Muscle layer of colon (tissue), 2 donors: ENCODE data around the gene NR2C2.
A peak's percentile ranks its signal among the peaks of the same experiment; 100 is the strongest.

ENCODE experiments used
- H3K27ac ChIP-seq: one replicate; pipeline ENCODE4 v1.7.0; 2013; ENCODE audit warnings: low read depth, mild to moderate bottlenecking, low read length, moderate library complexity
- H3K27me3 ChIP-seq, 2 donors: one replicate each; pipeline ENCODE4 v1.7.0; 2013; ENCODE audit warnings: low read length in 2 of 2, mild to moderate bottlenecking in 2 of 2; ENCODE audit not compliant: insufficient read depth in 2 of 2, control insufficient read depth in 1 of 2
- H3K36me3 ChIP-seq: one replicate; pipeline ENCODE4 v1.7.0; 2013; ENCODE audit warnings: mild to moderate bottlenecking, low read length; ENCODE audit not compliant: insufficient read depth
- H3K4me1 ChIP-seq: one replicate; pipeline ENCODE4 v1.7.0; 2013; ENCODE audit warnings: mild to moderate bottlenecking, low read length; ENCODE audit not compliant: insufficient read depth
- H3K4me3 ChIP-seq, 2 donors: one replicate each; pipeline ENCODE4 v1.7.0; 2013; ENCODE audit warnings: low read length in 2 of 2, low read depth in 1 of 2, mild to moderate bottlenecking in 1 of 2, moderate library complexity in 1 of 2
- H3K9ac ChIP-seq: one replicate; pipeline ENCODE4 v1.7.0; 2013; ENCODE audit warnings: low read length
- H3K9me3 ChIP-seq: one replicate; pipeline ENCODE4 v1.7.0; 2013; ENCODE audit warnings: mild to moderate bottlenecking, low read length
- donor health status: abdominal sarcoma.
- donor health status: Adenocarcinoma of cecum.

Gene NR2C2

DNA sequence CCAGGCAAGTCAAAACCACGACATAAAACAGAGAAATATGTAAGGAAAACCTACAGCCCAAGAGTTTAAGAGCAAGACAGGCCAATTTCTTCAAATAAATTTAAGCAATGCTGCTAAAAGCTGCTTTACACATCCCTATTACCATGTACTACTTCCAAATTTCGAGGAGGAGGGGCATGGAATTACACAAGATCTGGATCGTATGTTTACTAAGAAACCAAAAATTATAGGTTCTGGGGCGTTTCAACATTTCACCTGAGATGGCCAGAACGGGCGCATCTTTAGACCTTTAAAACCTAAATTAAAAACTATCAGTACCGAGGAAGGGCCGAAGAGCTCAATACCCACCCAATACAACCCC is 664 bp upstream of the NR2C2 start:
- Histone ChIP-seq H3K27me3 (no peaks in the 10 kb centered on the region), H3K36me3 (peaks cover 7% of the 10 kb centered on the region), H3K4me3 (peak overlapping the region; percentile 75 to 93), H3K4me1 (peaks cover 33% of the 10 kb centered on the region), H3K9ac (peak overlapping the region; percentile 91), H3K9me3 (no peaks in the 10 kb centered on the region), H3K27ac (peak overlapping the region; percentile 99)

DNA sequence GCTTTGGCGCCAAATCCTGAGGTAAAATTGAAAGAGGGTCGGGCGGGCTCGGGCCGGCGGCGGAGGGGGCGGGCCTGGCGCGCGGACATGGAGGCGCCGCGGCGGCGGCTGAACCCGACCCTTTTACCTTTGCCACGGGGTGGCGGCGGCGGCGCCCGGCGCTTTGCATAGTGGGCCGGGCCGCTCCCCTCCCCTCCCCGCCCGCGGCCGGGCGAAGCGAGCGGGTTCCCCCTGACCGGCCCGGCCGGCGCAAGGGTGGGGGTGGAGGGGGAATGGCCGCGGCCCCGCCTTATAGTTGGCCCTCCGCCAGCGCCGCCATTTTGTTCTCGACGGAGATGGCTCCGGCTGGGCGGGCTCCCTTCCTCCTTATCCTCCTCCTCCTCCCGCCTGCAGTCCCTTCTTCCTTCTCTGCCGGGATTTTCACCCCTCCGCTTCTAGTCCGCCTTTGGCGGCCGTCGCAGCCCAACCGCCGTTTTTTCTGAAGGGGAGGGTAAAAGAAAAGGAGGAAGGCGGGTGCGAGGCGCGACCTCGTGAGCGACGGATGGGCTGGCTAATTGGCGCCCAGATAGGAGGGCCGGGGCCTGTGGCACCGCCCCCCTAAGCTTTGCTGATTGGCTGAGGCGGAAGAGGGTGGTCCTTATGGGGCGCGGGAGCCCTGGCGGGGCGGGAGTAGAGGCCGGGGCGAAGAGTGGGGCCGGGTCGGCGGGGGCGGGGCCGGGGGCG is 664 bp downstream of the NR2C2 start:
- no peaks in the 10 kb centered on the region for H3K27me3 ChIP-seq
- no peaks in the 10 kb centered on the region for H3K9me3 ChIP-seq
- peak overlapping the region; percentile 99 for H3K27ac ChIP-seq
- peak overlapping the region; percentile 40 for H3K9ac ChIP-seq
- H3K4me3 ChIP-seq = peak overlapping the region; percentile 64 to 93
- H3K36me3 ChIP-seq = peaks cover 7% of the 10 kb centered on the region
- H3K4me1 ChIP-seq = peaks cover 33% of the 10 kb centered on the region

DNA sequence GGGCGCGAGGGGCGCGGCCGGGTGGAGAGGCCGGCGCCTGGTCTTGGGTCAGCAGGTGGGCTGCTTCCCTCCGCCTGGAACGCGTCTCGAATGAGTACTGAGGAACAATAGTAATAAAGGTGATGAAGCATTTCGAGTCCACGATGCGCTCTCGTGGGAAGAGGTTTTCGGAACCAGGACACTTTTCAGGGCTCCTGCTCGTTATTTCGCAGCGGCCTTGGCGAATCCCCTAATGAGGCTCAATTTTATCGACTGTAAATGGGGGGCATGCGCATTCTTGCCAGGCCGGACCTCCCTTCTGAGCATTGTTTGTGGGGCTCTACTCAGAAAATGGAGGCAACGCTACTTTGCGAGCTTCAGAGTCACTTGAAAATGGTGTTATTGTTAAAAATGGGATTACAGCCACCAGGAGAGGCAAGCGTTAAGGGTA is 1.2 kb downstream of the NR2C2 start:
- Histone ChIP-seq H3K36me3 (peaks cover 7% of the 10 kb centered on the region), H3K27me3 (no peaks in the 10 kb centered on the region), H3K4me1 (peaks cover 33% of the 10 kb centered on the region), H3K9me3 (no peaks in the 10 kb centered on the region), H3K9ac (peak overlapping the region; percentile 89), H3K4me3 (peak overlapping the region; percentile 45 to 92), H3K27ac (peak overlapping the region; percentile 84)

DNA sequence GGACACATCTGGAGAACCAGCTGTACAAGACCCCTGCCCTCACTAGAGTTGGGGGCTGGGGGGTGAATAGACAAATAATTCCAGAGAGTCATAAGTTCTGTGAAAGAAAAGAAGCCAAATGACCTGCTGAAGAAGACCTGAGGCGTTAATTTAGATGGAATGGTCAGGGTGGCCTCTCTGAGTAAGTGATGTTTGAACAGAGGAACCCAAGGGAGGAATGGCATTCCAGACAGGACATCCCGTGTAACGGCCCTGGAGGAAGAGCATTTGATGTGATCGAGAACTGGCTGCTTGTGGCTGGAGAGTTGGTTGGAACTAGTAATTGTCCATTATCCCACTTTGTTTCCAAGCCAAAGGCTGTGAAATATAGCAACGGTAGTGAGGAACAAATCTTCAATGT is 1.7 kb downstream of the NR2C2 start:
- H3K36me3 ChIP-seq = peaks cover 7% of the 10 kb centered on the region
- H3K27me3 ChIP-seq = no peaks in the 10 kb centered on the region
- peak overlapping the region in 1 of 2 donors; percentile 92 for H3K4me3 ChIP-seq
- peak overlapping the region; percentile 84 for H3K27ac ChIP-seq
- no peaks in the 10 kb centered on the region for H3K9me3 ChIP-seq
- peak overlapping the region; percentile 89 for H3K9ac ChIP-seq
- H3K4me1 ChIP-seq = peaks cover 33% of the 10 kb centered on the region

DNA sequence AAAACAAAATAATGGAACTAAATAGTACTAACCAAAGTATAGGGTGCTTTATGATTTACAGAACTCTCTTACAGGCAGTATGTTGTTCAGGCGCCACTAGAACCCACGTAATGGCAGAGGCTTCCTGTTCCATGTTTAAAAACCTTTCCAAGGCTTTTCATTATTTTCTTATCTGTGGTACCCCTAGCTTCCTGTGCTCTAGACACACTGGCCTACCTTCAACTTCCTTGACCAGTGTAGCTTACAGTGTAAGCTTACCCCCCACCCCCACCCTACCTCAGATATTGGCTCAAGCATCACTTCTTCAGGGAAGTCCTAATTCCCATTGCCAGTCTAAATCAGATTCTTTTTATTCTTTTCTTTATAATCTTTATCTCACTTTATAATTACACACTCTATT is 2.9 kb downstream of the NR2C2 start:
- Histone ChIP-seq H3K36me3 (peaks cover 2% of the 10 kb centered on the region), H3K4me3 (no peak overlapping the region), H3K9ac (no peak overlapping the region), H3K27ac (no peak overlapping the region), H3K4me1 (peaks cover 31% of the 10 kb centered on the region), H3K9me3 (no peaks in the 10 kb centered on the region), H3K27me3 (no peaks in the 10 kb centered on the region)

DNA sequence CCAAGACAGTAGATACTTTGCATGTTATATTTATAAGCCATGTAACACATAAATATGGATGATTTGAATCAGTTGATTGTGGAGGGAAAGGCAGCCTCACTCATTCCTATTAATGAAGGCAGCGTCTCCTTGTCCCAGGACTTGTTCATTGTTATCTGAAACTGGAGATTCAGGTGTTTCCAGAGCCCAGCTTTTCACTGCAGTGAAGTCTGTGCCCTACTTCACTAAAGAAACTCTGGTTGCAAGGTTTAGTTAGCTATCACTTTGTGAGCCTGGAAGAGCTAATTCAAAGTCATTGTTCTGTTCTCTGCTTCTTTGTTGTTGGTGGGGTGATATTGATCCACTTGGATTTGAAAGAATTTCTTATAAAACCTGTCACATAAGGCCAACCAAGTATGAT is 9.8 kb downstream of the NR2C2 start:
- no peak overlapping the region for H3K4me3 ChIP-seq
- peak overlapping the region; percentile 34 for H3K27ac ChIP-seq
- H3K9ac ChIP-seq = no peak overlapping the region
- H3K36me3 ChIP-seq = peaks cover 6% of the 10 kb centered on the region
- peaks cover 16% of the 10 kb centered on the region for H3K4me1 ChIP-seq
- no peaks in the 10 kb centered on the region for H3K9me3 ChIP-seq
- H3K27me3 ChIP-seq = no peaks in the 10 kb centered on the region

DNA sequence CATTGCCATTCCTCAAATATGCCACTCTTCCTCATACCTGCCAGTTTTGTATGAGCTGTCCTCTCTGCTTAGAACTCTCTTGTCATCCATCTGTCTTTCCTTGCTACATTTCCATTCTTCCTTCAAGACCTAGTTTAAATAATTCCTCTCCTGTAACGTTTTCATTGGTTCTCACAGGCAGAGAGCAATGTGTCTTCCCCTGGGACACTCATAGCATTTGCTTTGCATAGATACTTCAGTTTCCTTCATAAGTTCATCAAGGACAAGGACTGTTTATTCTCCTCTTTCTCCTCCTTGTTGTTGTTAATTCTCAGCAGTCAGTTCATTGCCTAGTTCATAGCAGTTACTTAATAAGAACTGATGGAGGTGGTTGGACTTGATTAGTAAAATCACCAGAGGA is 10.5 kb downstream of the NR2C2 start:
- Histone ChIP-seq H3K4me3 (no peak overlapping the region), H3K36me3 (peaks cover 6% of the 10 kb centered on the region), H3K4me1 (peaks cover 16% of the 10 kb centered on the region), H3K9me3 (no peaks in the 10 kb centered on the region), H3K27me3 (no peaks in the 10 kb centered on the region), H3K27ac (no peak overlapping the region), H3K9ac (no peak overlapping the region)

DNA sequence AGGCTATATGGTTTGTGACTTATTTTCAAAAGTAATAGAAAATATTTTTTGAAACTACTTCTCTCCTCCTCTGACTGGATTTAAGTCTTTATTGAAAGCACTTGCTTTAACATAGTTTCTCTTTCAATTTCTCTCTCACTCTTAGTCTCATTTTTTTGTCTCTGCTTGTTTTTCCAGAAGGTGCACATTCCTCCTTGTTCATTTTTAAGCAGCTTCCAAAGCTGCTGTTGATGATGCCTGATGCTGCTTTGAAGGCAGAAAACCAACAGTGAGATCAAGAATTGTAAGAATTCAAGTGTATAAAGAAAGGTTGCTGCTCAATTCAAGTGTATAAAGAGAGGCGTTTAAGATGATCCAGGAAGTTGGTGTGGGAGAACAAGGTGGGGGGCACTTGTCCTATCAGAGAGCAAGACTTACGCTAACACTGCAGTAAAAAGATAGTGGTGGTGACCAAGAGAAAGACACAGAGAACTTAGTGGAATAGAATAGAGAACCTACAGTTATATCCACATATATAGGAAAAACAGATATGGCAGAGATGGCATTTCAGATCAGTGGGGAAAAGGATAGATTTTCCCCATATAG is 12.1 kb downstream of the NR2C2 start:
- no peak overlapping the region for H3K27ac ChIP-seq
- H3K36me3 ChIP-seq = peaks cover 6% of the 10 kb centered on the region
- H3K4me3 ChIP-seq = no peak overlapping the region
- no peaks in the 10 kb centered on the region for H3K27me3 ChIP-seq
- no peaks in the 10 kb centered on the region for H3K9me3 ChIP-seq
- peaks cover 16% of the 10 kb centered on the region for H3K4me1 ChIP-seq
- H3K9ac ChIP-seq = no peak overlapping the region

DNA sequence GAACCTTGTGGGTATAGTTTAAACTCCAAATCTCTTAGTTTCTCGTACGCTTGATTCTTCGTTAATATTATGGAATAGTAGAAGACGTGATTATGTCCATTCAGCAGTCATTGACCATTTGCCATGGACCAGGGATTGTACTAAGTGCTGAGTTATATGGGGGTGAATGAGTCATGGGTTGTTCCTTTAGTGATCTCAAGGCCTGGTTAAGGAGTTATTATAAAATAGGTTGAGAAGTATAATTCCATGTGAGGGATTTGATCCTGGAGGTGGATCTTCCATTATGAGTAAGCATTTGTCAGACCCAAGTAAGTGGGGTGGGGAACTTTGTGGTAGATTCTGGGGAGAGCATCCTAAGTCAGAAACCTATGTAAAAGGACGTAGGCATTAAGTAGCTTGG is 15.4 kb downstream of the NR2C2 start:
- Histone ChIP-seq H3K4me1 (peaks cover 6% of the 10 kb centered on the region), H3K36me3 (peaks cover 10% of the 10 kb centered on the region), H3K27me3 (no peaks in the 10 kb centered on the region), H3K27ac (no peak overlapping the region), H3K4me3 (no peak overlapping the region), H3K9ac (no peak overlapping the region), H3K9me3 (no peaks in the 10 kb centered on the region)

DNA sequence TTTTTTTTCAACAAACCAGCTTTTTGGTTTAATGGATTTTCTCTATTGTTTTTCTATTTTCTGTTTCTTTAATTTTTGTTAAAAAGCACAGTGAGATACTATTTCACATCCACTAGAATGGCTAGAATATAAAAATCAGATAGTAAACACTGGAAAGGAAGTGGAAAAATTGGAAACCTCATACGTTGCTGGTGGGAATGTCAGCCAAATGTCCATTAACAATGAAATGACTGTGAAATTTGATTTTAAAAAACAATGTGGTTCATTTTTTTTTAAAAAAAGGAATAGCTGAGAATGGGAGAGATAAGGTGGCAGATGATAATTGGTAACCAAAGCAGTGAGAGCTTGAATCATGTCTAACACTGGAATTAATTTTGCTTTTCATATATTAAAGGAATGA is 19.9 kb downstream of the NR2C2 start:
- H3K9me3 ChIP-seq = no peaks in the 10 kb centered on the region
- H3K4me1 ChIP-seq = no peaks in the 10 kb centered on the region
- peaks cover 4% of the 10 kb centered on the region for H3K36me3 ChIP-seq
- no peak overlapping the region for H3K27ac ChIP-seq
- H3K27me3 ChIP-seq = no peaks in the 10 kb centered on the region
- no peak overlapping the region for H3K4me3 ChIP-seq
- no peak overlapping the region for H3K9ac ChIP-seq

DNA sequence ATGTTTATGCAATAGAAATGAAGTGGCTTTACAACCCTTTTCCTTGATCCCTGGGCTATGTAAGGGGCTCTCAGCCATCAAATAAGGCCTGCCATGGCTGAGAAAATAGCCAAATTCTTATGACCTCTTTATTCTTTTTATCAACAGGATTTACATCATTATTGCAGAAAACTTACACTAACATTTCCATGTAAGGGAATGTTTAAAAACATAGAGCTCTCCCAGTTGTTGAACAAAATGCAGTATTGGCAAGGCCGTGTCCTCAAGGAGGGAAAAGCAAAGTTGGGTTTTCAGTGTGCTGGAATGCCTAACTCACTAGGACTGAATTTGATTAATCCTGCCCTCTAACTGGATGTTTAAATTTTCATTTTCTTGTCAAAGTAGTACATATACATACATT is 22.3 kb downstream of the NR2C2 start:
- H3K36me3 ChIP-seq = peaks cover 4% of the 10 kb centered on the region
- H3K27ac ChIP-seq = no peak overlapping the region

DNA sequence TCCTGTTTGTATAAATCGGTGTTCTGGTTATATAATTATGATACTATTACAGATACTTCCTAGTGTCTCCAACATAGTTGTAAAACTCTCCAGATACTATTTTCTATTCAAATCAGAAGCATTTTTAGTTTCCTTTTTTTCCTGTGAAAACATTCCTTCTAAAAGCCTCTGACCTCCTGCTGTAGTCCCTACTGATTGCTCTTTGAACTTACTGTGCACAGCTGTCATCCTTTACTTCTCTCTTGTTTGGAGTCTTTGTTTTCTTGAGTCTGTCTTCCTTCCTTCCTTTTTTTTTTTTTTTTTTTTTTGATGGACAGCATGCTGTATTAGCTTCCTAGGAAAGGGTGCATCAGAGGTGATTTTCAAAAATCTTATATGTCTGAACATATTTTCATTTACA is 28.9 kb downstream of the NR2C2 start:
- Histone ChIP-seq H3K27me3 (no peaks in the 10 kb centered on the region), H3K36me3 (no peaks in the 10 kb centered on the region), H3K4me3 (no peak overlapping the region), H3K9me3 (no peaks in the 10 kb centered on the region), H3K27ac (no peak overlapping the region), H3K9ac (no peak overlapping the region), H3K4me1 (peaks cover 10% of the 10 kb centered on the region)

More for the DNA sequence above, 22.3 kb downstream of the NR2C2 start:
- H3K4me3 ChIP-seq = no peak overlapping the region
- no peaks in the 10 kb centered on the region for H3K9me3 ChIP-seq
- no peaks in the 10 kb centered on the region for H3K4me1 ChIP-seq
- no peak overlapping the region for H3K9ac ChIP-seq
- H3K27me3 ChIP-seq = no peaks in the 10 kb centered on the region
